ENCODE data around the gene MAST4.
"Not testable (repeated sequence)": the region's sequence is repeated elsewhere in the genome, so short reads cannot be mapped to it uniquely, and the experiment has no call there.

The MAST4 gene

DNA sequence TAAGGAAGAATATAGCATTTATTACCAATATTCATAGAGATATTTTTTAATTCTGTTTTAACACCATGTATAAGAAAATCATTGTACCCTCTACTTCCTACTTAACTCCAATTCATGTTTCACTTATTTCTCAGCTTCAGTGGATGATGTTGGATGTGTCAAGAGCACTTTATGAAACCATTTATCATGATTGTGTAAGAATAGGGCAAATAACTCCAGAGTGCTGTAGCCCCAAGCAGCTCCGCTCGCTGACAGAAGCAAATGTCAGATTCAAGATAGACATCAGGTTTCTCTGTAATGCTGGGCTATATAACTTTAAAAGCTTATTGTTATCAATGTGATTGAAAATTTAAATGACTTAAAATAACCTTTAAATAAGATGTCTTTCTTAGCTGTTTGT is 50.4 kb downstream of the MAST4 start:
- DNase-seq (ENCODE audit: low read depth), result no peak

DNA sequence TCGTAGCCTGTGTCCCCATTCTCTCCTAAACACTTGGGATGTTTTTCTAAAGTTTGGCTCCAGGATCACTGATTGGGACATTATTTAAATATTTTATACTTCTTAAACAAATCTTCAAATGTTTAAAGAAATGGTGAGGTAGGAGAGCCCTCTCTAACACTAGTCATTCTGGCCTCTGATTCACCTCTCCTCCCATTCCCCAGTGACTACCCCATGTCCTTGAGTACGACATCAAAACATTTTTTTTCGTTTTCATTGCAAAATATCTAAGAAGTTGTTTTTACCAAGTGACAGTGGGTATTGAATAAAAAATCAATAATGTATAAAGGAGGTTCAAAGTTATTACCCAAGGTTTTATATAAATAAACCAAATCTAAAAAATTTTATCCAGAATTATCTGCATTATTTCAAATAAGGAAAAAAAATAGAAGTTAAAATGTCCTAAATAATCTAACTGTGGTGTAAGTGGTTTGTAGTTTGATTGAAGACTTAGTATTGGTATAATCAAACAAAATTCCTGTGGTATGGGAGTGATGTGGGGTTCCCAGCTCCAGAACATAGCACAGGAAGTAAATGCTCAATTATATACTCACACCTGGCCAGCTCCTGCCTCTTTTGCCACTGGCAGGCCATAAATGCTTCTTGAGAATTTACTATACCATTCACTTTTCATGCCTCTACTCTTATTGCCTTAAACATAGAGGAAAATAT is 51.1 kb downstream of the MAST4 start:
- no peak for DNase-seq (ENCODE audit: low read depth)

DNA sequence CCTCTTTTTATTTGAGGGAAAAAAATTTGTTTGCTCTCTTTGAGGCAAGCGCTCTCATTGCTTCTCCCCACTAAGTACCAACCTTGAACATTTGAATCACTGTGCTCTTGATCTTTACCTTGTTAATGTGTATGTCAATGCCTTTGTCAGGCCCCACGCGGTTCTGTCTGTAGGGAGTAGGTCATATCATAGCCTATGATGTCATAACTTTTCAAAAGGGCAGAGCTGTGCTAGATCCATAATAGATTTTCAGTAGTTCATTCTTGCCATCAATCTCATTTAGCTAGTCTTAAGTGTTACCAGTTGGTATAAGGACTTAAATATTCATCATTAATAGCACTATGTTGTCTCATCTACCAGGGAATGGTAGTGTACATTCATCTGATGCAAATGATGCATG is 56.6 kb downstream of the MAST4 start:
- no peak for DNase-seq (ENCODE audit: low read depth)

GRCh38 chr5:66653325-66653724 is 57.1 kb downstream of the MAST4 start:
- DNase-seq (ENCODE audit: low read depth), result no peak

GRCh38 chr5:66655395-66656324 is 59.5 kb downstream of the MAST4 start:
- no peak for DNase-seq (ENCODE audit: low read depth)

DNA sequence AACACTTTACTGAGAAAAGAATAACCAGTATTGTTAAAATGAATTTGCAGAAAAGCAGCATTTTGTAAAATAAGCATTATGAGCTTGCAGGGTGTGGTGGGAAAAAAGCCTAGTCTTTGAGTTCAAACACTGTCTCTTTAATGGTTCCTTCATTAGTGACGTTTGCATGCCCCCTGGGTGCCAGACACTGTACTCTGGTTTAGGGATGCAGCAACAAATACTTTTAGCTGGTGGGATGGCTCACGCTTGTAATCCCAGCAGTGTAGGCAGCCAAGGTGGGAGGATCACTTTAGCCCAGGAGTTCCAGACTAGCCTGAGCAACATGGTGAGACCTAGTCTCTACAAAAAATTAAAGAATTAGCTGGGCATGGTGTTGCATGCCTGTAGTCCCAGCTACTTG is 62.3 kb downstream of the MAST4 start:
- DNase-seq (ENCODE audit: low read depth), result no peak

GRCh38 chr5:66659780-66660179 is 63.6 kb downstream of the MAST4 start:
- DNase-seq (ENCODE audit: low read depth), result no peak

DNA sequence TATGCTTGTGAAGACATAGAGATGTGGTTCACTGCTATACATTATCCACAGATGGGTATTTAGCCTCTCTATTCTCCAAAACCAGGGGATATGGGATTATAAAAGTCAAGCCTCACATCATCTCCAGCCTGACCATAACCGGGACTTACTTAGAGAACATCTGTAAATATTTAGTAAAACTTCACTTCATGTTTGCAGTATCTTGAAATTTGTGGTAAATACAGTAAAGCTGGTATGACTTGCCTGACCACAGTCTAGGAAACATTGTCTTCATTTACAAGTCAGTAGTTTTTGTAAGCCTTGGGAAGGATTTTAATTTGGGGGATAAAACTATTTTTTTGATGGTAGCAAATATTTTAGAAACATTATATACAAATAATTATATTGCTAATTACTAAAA is 64.2 kb downstream of the MAST4 start:
- DNase-seq (ENCODE audit: low read depth), result no peak

DNA sequence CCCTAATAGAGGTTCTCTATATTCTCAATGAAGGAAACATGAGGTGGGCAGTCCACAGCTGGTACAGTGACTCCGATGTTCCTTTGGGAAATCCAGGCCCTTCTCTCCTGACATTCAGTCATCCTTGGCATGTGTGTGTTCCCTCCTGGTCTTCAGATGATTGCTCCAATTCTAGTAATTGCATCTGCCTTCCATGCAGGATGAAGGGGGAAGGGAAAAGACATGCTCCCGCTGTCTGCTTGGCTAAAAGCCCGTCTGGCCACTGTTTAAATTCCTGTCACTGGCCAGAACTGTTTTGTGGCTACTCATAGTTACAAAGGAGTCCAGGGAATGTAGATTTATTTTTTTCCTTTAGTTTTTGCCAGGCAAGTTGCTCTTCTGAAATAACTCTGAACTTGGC is 65.0 kb downstream of the MAST4 start:
- no peak for DNase-seq (ENCODE audit: low read depth)

DNA sequence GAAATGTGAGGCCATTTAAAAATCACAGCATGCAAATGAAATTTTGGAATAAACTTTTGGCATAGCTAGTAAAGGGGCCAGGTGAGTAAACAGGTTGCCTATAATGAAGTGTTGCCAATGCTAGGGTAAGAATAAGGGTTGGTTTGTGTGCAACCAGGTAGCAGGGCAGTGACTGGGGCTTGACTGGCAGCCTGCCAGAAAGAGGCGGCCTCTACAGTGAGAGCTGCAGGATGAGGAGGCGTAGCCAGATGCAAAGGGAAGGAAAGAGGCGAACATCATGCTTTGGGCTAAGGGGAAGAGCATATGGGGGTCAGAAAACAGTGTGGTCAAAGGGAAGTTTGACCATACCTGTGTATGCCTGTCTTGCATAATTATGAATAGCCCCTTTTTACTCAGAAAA is 70.6 kb downstream of the MAST4 start:
- no peak for DNase-seq (ENCODE audit: low read depth)

- no peak for DNase-seq (ENCODE audit: low read depth)
Measured at GRCh38 chr5:66669086-66669861, 73.1 kb downstream of the MAST4 start.

GRCh38 chr5:66669862-66670195 is 73.6 kb downstream of the MAST4 start:
- no peak for DNase-seq (ENCODE audit: low read depth)

- no peak for DNase-seq (ENCODE audit: low read depth)
Measured at GRCh38 chr5:66671305-66671704, 75.1 kb downstream of the MAST4 start.

DNA sequence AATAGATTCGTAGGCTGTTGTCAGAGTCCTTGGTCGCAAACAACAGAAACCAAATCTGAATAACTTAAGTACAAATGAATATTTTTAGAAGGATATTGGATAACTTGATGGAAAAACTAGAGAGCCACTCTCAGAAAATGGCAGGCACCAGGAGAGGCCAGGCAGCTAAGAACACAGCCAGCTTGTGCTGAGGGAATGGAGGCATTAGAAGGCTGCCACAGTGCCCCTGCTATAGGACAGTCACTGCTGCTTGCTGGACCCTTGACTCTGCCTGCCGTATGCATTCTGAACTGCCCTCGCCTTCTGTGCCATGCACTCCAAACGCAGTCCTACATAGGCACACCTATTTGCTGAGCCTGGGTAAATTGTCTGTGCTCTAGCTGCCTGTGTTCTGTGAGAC is 78.6 kb downstream of the MAST4 start:
- DNase-seq (ENCODE audit: low read depth), result no peak

- no peak for DNase-seq (ENCODE audit: low read depth)
Measured at GRCh38 chr5:66675406-66675805, 79.2 kb downstream of the MAST4 start.

GRCh38 chr5:66680221-66680620 is 84.0 kb downstream of the MAST4 start:
- DNase-seq (ENCODE audit: low read depth), result no peak

- no peak for DNase-seq (ENCODE audit: low read depth)
Measured at GRCh38 chr5:66680804-66681203, 84.6 kb downstream of the MAST4 start.

DNA sequence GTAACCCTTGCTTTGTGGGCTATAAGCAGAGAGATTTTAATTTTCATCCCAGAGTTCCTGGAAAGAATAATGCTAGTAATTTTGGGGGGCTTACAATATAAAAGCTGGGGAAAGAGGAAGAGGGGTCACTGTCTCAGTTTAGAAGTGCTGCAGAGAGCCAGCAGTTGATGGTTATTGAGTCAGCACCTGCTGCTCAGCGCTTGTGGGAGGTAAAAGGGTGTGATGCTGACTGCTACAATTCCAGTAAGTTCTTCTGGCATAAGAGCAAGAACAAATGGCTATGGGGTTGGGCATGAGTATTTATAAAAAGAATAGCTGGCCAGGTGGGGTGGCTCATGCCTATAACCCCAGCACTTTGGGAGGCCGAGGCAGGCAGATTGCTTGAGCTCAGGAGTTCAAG is 88.5 kb downstream of the MAST4 start:
- DNase-seq (ENCODE audit: low read depth), result no peak

DNA sequence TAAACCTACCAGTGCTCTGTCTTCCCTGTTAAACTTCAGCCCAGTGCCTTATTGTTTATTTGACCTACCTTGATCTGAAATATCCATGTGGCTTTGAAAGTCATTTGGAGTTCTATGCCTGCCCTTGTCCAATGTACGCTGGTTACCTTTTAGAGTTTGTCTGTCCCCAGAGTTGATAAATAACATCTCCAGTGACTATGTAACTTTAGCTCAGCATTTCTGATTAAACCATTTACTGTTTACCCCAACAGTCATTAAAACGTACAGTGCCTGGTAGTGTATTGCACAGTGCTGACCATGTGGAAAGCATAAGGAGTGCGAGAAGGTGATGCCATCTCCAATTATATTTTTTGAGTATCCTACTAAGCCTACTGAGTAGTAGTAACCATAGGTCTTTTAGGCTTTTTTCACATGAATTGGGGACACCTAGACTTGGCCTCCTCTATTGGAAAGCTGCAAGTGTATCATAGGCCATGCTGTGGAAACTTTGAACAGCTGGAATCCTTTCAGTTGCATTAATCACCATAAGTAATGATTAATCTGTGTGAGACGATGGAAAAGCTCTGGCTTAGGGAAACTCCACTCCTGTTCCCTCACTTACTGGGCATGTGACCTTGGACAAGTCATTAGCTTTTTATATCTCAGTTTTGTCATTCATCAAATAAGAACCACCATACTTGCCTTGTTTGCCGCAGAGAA is 93.5 kb downstream of the MAST4 start:
- DNase-seq (ENCODE audit: low read depth), result no peak

DNA sequence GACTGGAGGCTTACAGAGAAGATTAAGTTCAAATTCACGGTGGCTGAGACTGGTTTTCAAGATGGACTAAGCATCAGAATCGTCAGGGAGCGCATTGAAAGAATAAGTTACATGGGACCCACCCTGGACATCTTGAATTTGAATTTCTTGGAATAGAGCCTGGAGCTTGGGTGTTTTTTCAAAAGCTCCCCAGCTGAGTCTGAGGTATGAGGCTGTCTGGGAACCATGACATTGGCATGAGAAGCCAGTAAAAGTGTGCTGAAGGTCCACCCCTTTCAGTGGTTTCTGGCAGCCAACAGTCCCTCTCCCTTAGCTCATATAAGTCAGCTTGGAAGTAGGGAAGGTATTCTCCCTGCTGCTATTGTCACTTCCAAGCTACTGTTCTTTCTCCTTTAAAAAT is 97.8 kb downstream of the MAST4 start:
- no peak for DNase-seq (ENCODE audit: low read depth)

GRCh38 chr5:66695840-66696239 is 99.6 kb downstream of the MAST4 start:
- not testable (repeated sequence) for DNase-seq (ENCODE audit: low read depth)
